Lower lobe of right lung (tissue), 2 donors: Measurements from ENCODE around the gene RELT. TPM values are rescaled to one million over a fixed set of nuclear protein-coding genes. Genes with fewer than 3 reads are reported as not detected.

ENCODE experiments used
- ATAC-seq, 2 donors: fragments of 200-7000 bp; cut with Tn5 transposase; one replicate each; pipeline ENCODE4 v1.9.1; 2020 to 2022; ENCODE audit warnings: mild to moderate bottlenecking in 2 of 2, moderate library complexity in 2 of 2
- DNase-seq: peaks from one replicate; pipeline ENCODE4 v3.0.0-alpha.2; 2020
- H3K27ac ChIP-seq: fragments of 200-600 bp; one replicate; pipeline ENCODE4 v1.8.0; 2022
- H3K27me3 ChIP-seq: fragments of 200-600 bp; one replicate; pipeline ENCODE4 v1.8.0; 2022; ENCODE audit warnings: low read depth
- H3K36me3 ChIP-seq: fragments of 200-600 bp; one replicate; pipeline ENCODE4 v1.8.0; 2022; ENCODE audit warnings: mild to moderate bottlenecking
- H3K4me1 ChIP-seq: fragments of 200-600 bp; one replicate; pipeline ENCODE4 v1.8.0; 2022
- H3K4me3 ChIP-seq: fragments of 200-600 bp; one replicate; pipeline ENCODE4 v1.8.0; 2022; ENCODE audit warnings: mild to moderate bottlenecking
- H3K9me3 ChIP-seq: fragments of 200-600 bp; one replicate; pipeline ENCODE4 v1.8.0; 2022
- intact Hi-C: fragments of 100-400 bp; cut with DNase I; formaldehyde crosslinking; loops from one replicate; pipeline ENCODE4 v1.11.0; 2022
- total RNA-seq: library from RNA; stranded (reverse); fragmentation: NEBNext Ultra II Directional; extraction: Animal tissue kit (Norgen Biotek cat#: 25700); gene quantifications from one replicate; pipeline ENCODE4 v1.2.1, GENCODE V29; 2021
- TF ChIP-seq, protein P1 (sequence below): fragments of 200-600 bp; IDR thresholded peaks from one replicate; pipeline ENCODE4 v1.8.0; 2022; ENCODE audit warnings: antibody characterized with exemption, mild to moderate bottlenecking
- donor health status: DM: no; HTN: yes; CAD: no; lungs with severe emphysema.

Gene RELT
- total RNA-seq, 1 donor from 2014 or later, result 15.4 TPM

DNA sequence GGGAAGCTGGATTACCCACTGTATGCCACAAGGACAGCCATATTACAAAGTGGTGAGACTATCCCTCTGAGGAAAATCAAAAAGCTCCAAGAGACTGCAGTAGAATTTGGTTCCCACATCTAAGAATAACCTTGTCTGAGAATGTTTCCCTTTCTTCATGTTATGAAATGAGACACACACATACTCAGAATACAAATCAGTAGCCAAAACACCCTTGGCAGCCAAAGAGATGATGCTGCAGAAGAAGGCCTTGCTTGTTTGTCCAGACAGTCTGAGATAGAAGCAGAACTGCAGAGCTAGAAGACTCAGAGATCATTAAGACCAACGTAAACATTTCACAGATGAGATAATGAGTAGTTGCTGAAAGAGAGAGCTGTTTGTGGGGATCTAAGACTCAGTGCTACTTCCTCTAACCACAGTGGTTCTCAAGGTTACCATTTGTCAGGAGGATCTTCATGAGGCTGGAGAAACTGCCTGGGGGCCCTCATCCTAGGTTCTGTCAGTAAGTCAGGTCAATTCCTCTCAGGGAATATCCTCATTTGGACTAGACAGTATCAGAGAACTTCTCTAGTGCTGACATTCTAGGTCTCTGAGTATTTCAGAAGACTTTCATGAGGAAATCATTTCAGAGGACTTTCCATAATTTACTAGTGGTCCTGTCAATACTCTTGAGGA, 38.9 kb downstream of the RELT start:
- TF ChIP-seq, protein P1, sequence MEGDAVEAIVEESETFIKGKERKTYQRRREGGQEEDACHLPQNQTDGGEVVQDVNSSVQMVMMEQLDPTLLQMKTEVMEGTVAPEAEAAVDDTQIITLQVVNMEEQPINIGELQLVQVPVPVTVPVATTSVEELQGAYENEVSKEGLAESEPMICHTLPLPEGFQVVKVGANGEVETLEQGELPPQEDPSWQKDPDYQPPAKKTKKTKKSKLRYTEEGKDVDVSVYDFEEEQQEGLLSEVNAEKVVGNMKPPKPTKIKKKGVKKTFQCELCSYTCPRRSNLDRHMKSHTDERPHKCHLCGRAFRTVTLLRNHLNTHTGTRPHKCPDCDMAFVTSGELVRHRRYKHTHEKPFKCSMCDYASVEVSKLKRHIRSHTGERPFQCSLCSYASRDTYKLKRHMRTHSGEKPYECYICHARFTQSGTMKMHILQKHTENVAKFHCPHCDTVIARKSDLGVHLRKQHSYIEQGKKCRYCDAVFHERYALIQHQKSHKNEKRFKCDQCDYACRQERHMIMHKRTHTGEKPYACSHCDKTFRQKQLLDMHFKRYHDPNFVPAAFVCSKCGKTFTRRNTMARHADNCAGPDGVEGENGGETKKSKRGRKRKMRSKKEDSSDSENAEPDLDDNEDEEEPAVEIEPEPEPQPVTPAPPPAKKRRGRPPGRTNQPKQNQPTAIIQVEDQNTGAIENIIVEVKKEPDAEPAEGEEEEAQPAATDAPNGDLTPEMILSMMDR, result no peak
- Histone ChIP-seq H3K27ac (peak overlapping the region; percentile 8), H3K4me3 (no peak overlapping the region), H3K4me1 (peaks cover 21% of the 10 kb centered on the region), H3K36me3 (peaks cover 28% of the 10 kb centered on the region), H3K27me3 (no peaks in the 10 kb centered on the region), H3K9me3 (no peaks in the 10 kb centered on the region)
- ATAC-seq, result peak in 1 of 2 donors; percentile 56
- no peak for DNase-seq
- intact Hi-C loops, result no loop called here

DNA sequence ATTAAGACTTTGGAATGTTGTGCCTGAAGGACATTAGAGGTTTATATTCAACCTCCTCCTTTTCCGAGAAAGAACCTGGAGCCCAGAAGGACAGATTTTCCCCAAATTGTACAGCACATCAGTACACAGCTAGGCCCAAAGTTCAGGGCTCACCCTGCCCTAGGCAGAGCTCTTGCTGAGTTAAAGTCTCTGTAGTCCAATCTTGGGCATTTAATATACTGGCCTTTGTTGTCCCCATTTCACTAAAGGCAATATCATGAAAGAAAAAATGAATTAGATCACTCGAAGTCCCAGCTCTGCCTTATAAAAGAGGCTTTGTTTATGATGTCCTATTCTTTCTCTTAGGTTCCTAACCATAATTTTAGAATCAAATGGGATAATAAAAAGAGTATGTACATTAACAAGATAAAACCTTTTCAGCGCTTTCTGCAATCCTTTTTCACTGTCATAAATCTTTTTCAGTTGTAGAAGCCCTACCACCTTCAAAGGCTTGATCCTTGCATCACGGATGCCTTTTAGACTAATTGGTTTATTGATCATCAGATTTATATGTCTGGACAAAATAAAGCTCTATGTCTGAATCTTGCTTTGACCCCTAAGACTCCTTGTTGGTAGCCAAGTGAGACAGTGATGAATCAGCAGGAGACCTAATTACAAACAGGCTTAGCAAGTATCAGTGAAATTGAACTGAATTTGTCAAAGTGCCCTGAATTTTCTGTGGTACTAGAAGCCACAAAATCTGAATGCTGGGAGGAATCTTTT, 39.8 kb downstream of the RELT start:
- Histone ChIP-seq H3K36me3 (peaks cover 18% of the 10 kb centered on the region), H3K4me3 (no peak overlapping the region), H3K27ac (peak overlapping the region; percentile 8), H3K27me3 (no peaks in the 10 kb centered on the region), H3K4me1 (peaks cover 21% of the 10 kb centered on the region), H3K9me3 (no peaks in the 10 kb centered on the region)
- TF ChIP-seq, protein P1, result no peak
- no peak for ATAC-seq
- no peak for DNase-seq
- intact Hi-C loops, result no loop called here

DNA sequence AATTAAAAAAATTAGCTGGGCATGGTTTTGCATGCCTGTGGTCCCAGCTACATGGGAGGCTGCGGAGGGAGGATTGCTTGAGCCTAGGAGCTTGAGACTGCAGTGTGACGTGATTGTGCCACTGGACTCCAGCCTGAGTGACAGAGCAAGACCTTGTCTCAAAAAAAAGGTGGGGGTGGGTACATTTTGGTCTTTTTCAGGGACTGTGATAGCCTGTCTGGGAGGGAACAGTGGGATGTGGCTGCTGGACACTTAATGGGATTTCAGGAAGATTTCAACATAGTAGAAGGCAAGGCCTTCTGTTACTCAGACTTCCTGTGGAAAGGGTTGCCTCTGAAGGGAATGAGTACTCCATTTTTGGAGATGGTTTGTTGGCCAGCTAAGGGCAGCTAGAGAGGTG, 40.6 kb downstream of the RELT start:
- TF ChIP-seq, protein P1, result no peak
- Histone ChIP-seq H3K4me3 (no peak overlapping the region), H3K36me3 (peaks cover 12% of the 10 kb centered on the region), H3K4me1 (peaks cover 21% of the 10 kb centered on the region), H3K27ac (no peak overlapping the region), H3K27me3 (no peaks in the 10 kb centered on the region), H3K9me3 (no peaks in the 10 kb centered on the region)
- DNase-seq (no peak), ATAC-seq (no peak)
- intact Hi-C loops, result no loop called here

DNA sequence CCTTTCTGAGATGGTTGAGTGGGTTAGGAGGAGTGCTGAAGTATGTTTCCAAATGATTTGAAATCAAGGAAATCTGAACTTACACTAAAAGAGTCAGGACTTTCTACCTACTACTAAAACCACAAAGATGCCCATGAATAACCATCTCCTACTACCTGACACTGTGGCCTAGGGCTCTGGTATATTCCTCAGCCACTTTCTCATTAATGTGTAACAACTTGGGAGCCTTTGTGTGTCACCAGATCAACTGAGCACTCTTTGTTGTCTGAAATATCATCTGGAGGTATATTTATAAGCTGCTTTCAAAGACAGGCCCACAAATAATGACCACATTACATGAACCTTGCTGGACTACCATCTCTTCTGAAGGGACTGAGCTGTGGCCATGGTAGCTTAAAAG, 43.9 kb downstream of the RELT start:
- DNase-seq (no peak), ATAC-seq (no peak)
- TF ChIP-seq, protein P1, result no peak
- intact Hi-C loops, result no loop called here
- Histone ChIP-seq H3K4me1 (peaks cover 5% of the 10 kb centered on the region), H3K36me3 (peaks cover 12% of the 10 kb centered on the region), H3K27me3 (no peaks in the 10 kb centered on the region), H3K27ac (no peak overlapping the region), H3K9me3 (no peaks in the 10 kb centered on the region), H3K4me3 (no peak overlapping the region)

DNA sequence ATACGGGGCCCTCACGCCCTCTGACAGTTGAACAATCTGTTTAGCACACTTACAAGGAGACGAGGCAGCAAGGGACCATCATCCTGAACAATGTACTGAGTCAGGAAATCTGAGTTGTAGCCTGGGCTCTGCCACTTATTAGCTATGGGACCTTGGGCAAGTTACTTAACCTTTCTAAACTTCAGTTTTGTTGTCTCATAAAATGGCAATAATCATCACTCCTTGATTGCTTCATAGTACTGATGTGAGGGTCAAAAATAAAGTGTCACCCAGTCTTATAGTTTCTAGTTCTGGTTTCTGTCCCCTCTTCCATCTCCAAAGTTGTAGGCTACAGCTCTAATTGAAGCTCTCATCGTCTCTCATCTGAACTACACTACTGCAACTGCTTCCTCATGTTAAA, 46.7 kb downstream of the RELT start:
- no peak for ATAC-seq
- DNase-seq, result no peak
- intact Hi-C loops, result no loop called here
- Histone ChIP-seq H3K27me3 (no peaks in the 10 kb centered on the region), H3K36me3 (peaks cover 12% of the 10 kb centered on the region), H3K4me3 (no peak overlapping the region), H3K27ac (no peak overlapping the region), H3K4me1 (no peaks in the 10 kb centered on the region), H3K9me3 (no peaks in the 10 kb centered on the region)
- TF ChIP-seq, protein P1, result no peak
